Right lung (tissue), 10 donors: ENCODE results near the gene SLC25A19. TPM values are rescaled to one million over a fixed set of nuclear protein-coding genes. Genes with fewer than 3 reads are reported as not detected.

Source experiments
- DNase-seq, 2 donors: peaks; one replicate each; pipeline ENCODE4 v3.0.0-alpha.2; 2013
- long read RNA-seq, 8 donors: transcript quantifications; one replicate each; lab custom pipeline, GENCODE V29; 2026
- polyA plus RNA-seq, 5 donors: library from polyadenylated mRNA; unstranded; fragments of 120-200 nt; gene quantifications; one replicate each; pipeline versions ENCODE4 v1.2.1 to v1.2.3, GENCODE V29; 2013; ENCODE audit warnings: inconsistent platforms in 1 of 5, low replicate concordance in 1 of 5; ENCODE audit not compliant: insufficient read length in 5 of 5, insufficient read depth in 1 of 5

Gene SLC25A19
- polyA plus RNA-seq: 1 to 10 TPM; 5.5 to 8.2 (median 7.6) TPM
- long read RNA-seq, donor 1, partial matches to known transcripts: 0 of 1 reads
- long read RNA-seq, donor 1, other reads (novel, unspliced or antisense): 0 of 1 reads
- long read RNA-seq, donor 2: 0 reads
- long read RNA-seq, donor 3, partial matches to known transcripts: 0 of 2 reads
- long read RNA-seq, donor 3, other reads (novel, unspliced or antisense): 0 of 2 reads
- long read RNA-seq, donor 4, partial matches to known transcripts: 0 of 2 reads
- long read RNA-seq, donor 4, other reads (novel, unspliced or antisense): 0 of 2 reads
- long read RNA-seq, donor 5, partial matches to known transcripts: 0 of 1 reads
- long read RNA-seq, donor 5, other reads (novel, unspliced or antisense): 0 of 1 reads
- long read RNA-seq, donor 6, partial matches to known transcripts: 0 of 2 reads
- long read RNA-seq, donor 6, other reads (novel, unspliced or antisense): 0 of 2 reads
- long read RNA-seq, donor 7, partial matches to known transcripts: 0 of 2 reads
- long read RNA-seq, donor 7, other reads (novel, unspliced or antisense): 0 of 2 reads
- long read RNA-seq, donor 8, partial matches to known transcripts: 0 of 2 reads
- long read RNA-seq, donor 8, other reads (novel, unspliced or antisense): 0 of 2 reads

DNA sequence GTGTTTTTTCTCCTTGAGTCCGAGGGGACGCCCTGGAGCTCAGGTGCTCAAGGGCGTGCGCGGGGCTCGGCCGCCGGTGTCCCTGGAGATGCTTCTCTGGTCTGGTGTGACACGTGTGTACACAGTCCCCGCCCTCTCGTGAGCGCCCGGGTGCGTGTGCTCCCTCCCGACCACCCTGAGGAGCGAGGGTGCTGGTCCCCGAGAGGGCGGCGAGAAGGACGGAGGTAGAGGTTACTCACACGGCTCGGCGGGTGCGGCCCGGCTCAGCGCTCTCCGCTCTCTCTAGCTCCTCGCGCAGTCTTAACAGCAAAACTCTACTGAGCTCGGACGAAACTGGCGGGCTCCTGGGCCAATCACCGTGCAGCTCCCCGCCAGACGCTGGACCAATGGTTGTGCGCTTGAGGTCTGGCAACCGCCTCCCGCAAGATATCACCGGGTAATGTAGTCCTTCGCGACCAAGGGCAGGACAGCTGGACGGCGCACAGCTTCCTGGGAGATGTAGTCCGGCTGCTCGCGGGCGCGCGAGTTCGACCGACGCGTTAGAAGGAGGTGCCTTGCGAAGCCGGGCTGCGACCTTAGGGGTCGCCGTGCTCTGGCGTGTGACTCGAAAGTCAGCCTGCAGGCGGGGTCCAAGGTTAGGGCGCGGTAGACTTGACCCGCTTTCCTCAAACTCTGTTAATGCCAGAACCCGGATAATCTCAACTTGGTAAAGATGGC is at the start of gene SLC25A19:
Gene SLC25A19 (minus strand): TSS at position 319 of the 717 bp plus-strand sequence. CDS start 2,669 bp downstream, outside the sequence.
- peak; percentile 96 to 97 for DNase-seq

GRCh38 chr17:75338335-75338734 is 49.1 kb upstream of the SLC25A19 start:
- DNase-seq: no peak

GRCh38 chr17:75335315-75335714 is 46.1 kb upstream of the SLC25A19 start:
- DNase-seq: no peak

DNA sequence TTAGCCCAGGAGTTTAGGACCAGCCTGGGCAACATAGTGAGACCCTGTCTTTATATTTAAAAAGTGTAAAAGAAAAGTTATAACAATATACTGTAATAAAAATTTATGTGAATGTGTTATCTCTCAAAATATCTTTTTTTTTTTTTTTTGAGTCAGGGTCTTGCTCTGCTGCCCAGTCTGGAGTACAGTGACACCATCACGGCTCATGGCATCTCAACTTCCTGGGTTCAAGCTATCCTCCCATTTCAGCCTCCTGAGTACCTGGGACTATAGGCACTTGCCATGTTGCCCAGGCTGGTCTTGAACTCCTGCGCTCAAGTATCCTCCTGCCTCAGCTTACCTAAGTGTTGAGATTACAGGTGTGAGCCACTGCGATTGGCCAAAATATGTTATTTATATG is 45.5 kb upstream of the SLC25A19 start:
- no peak for DNase-seq

DNA sequence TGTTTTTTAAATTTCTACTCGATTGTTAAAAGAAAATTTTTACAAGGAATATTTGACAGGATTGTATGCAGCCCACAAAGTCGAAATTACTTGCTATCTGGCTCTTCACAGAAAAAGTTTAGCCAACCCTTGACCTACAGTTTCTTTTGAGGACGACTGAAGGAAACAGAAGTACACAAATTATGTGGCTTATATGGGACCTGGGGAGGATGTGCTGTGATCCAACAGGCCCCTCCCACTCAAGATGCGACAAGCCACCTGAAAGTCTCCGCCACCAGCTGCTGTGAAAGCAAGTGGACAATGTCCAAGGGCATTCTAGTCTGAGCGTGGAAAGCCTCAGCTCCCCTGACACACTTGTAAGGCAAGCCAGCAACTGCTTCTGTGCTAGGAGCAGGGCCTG is 42.4 kb upstream of the SLC25A19 start:
- no peak for DNase-seq

- DNase-seq: no peak
Observed at GRCh38 chr17:75327757-75328156, 38.5 kb upstream of the SLC25A19 start.

GRCh38 chr17:75326226-75326848 is 37.1 kb upstream of the SLC25A19 start:
- DNase-seq: no peak

- DNase-seq: peak in 1 of 2 donors; percentile 16
Observed at GRCh38 chr17:75325827-75326225, 36.6 kb upstream of the SLC25A19 start.

GRCh38 chr17:75325348-75325747 is 36.1 kb upstream of the SLC25A19 start:
- DNase-seq: no peak

DNA sequence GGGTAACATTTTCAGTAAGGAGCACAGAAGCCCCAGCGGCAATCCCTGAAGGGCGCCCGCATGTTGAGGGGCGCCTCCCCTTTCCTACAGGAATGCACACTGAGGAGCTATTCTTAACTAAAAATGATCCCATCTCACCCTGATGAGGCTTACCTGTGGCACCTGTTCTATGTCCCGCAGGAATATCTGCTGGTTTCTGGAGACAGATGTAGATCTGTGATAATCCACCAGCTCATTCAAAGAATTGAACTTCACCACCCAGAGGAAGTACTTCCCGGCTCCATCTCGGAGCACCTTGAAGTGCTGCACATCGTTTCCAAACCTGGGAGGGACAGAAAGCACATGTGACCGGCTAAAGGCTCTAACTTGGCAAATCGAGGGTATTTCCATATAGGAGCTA is 32.3 kb upstream of the SLC25A19 start:
- DNase-seq: no peak

GRCh38 chr17:75319904-75320691 is 30.9 kb upstream of the SLC25A19 start:
- DNase-seq: no peak

GRCh38 chr17:75318615-75319222 is 29.5 kb upstream of the SLC25A19 start:
- no peak for DNase-seq

GRCh38 chr17:75318211-75318610 is 29.0 kb upstream of the SLC25A19 start:
- no peak for DNase-seq

- no peak for DNase-seq
Observed at GRCh38 chr17:75317671-75318070, 28.4 kb upstream of the SLC25A19 start.

GRCh38 chr17:75316253-75316652 is 27.0 kb upstream of the SLC25A19 start:
- no peak for DNase-seq

GRCh38 chr17:75315541-75316243 is 26.5 kb upstream of the SLC25A19 start:
- DNase-seq: no peak

DNA sequence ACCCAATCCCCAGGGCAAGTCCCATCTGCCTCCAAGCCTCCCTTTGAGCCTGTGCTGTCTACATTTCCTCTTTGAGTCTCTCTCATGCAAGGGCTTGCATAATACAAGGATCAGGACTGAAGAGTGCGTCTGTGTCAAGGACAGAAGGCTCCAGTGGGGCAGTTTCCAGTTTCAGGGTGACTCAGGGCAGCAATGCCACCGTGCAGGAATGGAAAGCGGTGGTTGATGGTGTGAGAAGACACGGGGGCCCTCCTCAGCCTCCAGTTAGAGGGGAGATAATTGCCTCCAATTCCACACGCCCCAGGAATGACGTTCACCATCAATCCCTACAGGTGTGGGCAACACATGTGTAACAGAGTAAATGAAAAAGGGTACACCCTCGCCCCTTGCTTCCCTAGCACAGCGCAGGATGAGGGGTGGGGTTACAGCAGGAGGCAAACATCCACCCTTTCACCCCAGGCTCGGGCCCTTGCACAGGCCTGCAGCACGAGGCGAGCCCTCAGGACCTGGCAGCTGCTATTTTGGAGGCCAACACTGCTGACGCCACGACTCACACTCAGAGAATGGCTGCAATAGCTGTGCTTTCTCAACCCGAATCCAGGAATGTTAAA is 24.8 kb upstream of the SLC25A19 start:
- DNase-seq: no peak

GRCh38 chr17:75308732-75309629 is 19.7 kb upstream of the SLC25A19 start:
- DNase-seq: no peak
